Stimulated activated CD8-positive, alpha-beta memory T cell treated with anti-CD3 and anti-CD28 coated beads, Interleukin-12 subunit alpha, Interleukin-12 subunit beta, amount 100 ng/mL, for 4 hours (primary cell): Measurements from ENCODE around the gene HCN2.
"Not testable (repeated sequence)": the region's sequence is repeated elsewhere in the genome, so short reads cannot be mapped to it uniquely, and the experiment has no call there.

Experiments
- DNase-seq: peaks from one replicate; pipeline ENCODE4 v3.0.0-alpha.2; 2020; ENCODE audit warnings: low read depth

Gene HCN2

GRCh38 chr19:585551-586110 is 4.0 kb upstream of the HCN2 start:
- DNase-seq = no peak

GRCh38 chr19:588093-588740 is 1.5 kb upstream of the HCN2 start:
- peak; percentile 37 for DNase-seq

DNA sequence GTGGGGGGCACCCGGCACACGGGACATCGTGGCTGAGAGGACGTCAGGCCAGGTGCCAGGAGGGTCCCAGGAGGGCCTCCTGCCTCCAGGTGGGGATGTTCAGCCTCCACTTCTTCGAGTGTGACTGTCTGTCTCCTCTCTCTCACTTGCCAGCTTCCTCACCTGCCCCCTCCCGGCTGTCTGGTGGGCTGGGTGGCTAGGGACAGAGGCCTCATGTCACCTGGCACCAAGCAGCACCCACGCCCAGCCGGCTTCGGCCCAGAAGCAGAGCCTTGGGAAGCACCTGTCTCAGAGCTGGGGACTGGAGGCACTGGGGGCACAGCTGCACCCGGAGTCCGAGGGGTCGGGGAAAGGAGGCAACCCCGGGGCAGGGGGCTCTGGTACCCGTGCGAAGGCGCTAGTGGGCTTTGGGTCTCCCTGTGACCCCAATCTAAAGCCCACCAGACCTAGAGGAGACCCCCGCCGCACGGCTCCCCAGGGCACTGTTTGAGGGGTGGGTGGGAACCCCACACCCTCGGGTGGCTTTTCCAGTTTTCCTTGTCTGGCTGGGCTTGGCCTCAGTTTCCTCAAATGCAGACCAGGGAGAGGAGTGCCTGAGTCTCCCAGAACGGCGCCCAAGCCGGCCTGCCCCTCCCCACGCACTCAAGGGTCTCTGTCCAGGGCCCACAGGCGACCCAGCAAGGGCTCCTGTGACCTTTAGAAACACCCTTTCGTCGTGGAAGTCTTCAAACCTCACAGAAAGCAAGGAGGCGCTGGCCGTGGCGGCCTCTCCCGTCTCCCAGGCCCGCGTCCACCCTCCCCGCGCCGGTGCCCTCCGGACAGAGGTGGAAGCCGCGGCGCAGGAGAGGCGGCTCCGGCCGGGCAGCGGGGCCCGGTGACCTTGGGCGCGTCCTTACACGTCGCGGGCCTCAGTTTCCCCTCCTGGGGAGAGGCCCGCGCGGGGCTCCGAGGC is 664 bp upstream of the HCN2 start:
- DNase-seq = no peak

DNA sequence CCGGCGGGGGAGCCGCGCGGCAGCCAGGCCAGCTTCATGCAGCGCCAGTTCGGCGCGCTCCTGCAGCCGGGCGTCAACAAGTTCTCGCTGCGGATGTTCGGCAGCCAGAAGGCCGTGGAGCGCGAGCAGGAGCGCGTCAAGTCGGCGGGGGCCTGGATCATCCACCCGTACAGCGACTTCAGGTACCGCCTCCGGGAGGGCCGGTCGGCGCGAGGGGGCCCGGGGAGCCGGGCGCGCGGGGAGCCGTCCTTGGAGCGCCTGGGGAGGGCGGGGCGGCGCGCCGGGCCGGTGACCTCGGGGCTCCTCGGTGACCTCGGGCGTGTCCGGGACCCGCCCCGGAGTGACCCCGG is 690 bp downstream of the HCN2 start:
- no peak for DNase-seq

- DNase-seq = no peak
These were observed 1.0 kb downstream of the HCN2 start for GRCh38 chr19:590750-591098.

- DNase-seq = no peak
These were observed 1.6 kb downstream of the HCN2 start for GRCh38 chr19:591099-591958.

DNA sequence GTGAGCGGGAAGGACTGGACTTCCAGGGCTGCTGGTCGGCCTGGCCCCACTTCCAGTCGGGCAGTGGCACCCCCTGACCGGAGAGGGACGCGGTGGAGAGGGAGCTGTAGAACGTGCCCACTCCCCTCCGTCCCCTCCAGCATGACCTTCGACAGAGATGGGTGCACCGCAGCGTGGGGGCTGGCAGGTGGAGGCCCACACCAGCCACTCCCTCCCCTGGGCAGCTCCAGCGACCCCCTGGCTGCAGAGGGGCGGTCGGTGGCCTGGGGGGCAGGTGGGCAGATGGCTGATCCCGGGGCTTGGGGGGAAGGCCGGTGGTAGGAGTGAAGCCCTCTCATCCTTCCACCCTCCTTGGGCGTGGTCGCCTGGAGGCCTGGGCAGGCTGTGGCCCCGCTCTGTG is 2.4 kb downstream of the HCN2 start:
- DNase-seq = no peak

DNA sequence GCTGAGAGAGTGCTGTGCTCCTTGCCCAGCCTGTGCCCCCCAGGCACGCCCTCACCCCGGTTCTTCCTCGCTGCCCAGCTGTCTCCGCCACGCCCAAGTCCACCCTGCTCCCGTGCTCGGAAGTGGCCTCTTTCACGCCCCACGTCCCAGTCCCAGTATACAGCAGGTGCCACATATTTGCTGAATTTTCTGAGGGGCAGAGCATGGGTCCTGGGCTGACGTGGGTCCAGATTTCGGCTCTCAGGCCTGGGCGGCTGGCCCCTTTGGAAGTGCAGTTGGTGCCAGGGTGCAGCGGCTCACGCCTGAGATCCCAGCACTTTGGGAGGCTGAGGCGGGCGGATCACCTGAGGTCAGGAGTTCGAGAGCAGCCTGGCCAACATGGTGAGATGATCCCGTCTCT is 3.4 kb downstream of the HCN2 start:
- no peak for DNase-seq

DNA sequence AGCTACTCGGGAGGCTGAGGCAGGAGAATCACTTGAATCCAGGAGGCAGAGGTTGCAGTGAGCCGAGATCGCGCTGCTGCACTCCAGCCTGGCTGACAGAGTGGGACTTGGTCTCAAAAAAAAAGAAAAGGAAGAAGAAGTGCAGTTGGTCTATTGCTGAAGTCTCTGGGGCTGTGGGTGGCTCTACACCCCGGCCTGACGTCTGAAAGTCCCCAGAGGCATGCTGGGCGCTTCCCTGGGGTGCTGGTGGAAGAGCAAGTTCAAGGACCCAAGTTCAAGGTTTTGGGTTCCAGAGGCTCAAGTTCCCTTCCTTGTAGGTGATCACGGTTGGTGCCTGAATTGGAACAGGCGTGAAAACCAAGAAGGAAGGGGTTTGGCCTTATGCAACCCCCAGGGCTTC is 3.8 kb downstream of the HCN2 start:
- no peak for DNase-seq

GRCh38 chr19:594265-594870 is 4.7 kb downstream of the HCN2 start:
- no peak for DNase-seq

DNA sequence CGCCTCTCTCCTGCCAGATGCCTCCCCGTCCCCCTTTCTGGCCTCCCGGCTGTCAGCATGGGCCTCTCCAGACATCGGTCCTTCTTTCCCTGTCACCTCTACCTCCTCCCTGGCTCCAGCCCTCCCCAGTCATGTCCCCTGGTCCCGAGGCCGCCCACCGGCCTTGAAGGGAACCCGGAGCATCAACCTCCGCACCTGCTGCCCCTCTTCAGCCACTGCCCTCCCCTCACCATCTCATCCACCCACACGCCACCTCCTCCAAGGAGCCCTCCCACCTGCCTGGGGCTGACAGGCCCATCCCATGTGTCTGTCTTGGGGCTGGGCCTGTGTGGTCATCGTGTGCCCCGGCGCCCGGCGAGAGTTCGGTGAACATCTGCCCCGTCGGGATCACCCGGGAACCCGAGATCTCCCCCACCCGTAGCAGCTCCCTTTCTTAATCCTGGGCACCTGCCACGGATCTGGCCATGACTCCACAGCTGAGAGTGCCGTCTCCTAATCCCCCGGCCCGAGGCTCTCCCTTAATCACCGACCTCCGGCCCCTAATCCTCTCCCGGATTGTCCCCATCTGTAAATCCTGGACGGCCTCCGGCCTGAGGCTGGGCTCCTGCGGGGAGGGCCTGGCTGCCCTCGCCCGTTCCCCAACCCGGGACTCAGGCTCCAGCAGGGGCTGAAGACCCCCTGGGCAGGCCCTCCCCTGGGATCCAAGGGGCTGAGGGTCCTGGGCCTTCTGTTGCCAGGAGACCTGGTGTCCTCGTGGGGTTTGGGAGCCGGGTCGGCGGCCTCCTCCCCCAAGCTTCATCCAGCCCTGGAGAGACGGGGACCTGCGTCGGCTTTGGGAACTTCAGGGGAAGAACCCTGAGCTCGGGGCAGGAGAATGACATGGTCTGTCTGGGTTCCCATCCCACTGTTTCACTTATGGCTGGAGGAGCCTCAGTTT is 5.9 kb downstream of the HCN2 start:
- DNase-seq = no peak

DNA sequence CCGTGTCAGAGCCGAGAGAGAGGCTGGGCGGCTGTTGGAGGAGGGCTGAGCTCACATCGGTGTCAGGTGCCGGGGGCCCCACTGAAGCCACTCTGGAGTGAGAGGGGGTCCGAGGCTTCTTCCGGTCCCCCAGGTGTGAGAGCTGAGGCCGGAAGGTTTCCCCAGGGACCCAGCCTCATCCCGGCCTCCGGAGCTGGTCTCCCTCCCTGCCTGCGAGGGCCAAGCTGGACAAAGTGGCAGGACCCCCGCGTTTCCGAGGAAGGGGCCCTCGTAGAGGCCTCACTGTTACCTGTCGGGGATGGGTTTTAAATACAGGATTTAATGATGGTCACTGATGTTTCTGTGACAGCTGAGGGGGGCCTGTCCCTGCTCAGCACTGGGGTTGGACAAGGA is 6.6 kb downstream of the HCN2 start:
- no peak for DNase-seq

DNA sequence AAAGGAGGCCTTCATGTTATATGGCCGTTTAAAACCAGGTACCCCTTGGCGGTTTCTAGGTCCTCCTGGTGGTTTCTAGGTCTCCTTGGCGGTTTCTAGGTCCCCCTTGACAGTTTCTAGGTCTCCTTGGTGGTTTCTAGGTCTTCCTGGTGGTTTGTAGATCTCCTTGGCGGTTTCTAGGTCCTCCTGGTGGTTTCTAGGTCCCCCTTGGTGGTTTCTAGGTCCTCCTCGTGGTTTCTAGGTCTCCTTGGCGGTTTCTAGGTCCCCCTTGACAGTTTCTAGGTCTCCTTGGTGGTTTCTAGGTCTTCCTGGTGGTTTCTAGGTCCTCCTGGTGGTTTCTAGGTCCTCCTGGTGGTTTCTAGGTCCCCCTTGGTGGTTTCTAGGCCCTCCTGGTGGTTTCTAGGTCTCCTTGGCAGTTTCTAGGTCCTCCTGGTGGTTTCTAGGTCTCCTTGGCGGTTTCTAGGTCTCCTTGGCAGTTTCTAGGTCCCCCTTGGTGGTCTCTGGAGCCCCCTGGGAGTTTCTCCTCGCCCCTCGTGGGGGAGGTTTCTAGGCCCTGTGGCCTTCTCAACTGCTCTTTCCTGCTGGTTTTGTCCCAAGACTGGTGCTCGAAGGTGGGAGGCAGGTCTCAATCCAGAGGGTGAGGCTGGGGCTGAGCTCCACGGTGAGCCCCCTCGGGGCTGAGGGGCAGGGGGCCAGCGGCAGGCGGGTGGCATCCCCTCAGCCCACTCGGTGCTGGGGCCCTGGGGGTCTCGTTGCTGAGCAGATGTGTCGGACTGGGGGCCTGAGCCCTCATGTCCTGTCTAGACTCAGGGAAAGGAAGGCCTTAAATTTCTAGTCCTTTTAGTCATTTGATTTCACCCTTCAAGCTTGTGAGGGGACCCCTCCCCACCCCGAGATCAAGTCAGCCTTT is 8.0 kb downstream of the HCN2 start:
- DNase-seq = no peak

GRCh38 chr19:601310-601709 is 11.6 kb downstream of the HCN2 start:
- no peak for DNase-seq

DNA sequence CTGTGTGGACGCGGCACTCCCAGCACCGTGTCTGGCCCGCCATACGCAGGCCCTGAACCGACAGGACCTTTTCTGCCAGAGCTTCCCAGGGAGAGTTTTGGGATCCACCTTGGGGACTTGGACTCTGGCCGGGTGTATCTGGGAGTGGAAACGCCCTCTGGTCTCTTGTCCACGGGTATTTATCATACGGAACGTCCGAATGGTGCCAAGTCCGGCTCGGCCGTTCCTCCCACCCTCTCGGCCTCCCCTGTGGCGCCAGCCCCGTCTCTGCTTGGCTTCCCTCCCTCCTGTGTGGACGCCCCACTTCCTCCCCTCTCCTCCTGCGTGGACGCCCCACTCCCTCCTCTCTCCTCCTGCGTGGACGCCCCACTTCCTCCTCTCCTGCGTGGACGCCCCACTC is 12.1 kb downstream of the HCN2 start:
- no peak for DNase-seq

DNA sequence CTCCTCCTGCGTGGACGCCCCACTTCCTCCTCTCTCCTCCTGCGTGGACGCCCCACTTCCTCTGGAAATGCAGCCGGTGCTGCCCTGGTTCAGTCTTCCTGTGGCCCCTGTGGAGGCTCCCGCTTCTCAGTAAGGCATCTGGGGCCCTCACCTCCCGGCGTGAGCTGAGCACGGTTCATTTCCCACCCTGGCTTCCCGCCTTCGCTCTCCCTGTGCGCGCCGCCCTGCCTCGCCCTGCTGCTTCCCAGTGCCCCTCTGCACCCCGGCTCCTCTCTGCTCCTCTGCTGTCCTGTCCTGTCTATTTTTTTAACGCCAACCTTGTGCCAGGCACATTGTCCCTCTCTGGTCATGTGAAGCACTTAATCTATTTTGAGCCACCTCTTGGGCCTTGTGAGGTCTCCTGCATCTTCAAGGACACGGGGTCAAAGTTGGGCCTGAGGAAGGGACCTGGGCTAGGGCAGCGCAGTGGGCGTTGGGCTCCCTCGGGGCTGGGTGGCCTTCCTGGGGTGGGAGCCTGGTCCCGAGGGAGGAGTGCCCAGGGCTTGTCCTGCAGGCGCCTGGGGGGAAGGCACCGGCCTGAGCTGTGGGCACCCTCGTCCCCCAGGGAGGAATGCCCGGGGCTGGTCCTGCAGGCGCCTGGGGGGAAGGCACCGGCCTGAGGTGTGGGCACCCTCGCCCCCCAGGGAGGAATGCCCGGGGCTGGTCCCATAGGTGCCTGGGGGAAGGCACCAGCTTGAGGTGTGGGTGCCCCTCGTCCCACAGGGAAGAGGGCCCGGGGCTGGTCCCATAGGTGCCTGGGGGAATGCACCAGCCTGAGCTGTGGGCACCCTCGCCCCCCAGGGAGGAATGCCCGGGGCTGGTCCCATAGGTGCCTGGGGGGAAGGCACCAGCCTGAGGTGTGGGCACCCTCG is 13.0 kb downstream of the HCN2 start:
- DNase-seq = no peak

GRCh38 chr19:603302-603639 is 13.6 kb downstream of the HCN2 start:
- not testable (repeated sequence) for DNase-seq

GRCh38 chr19:603779-604178 is 14.1 kb downstream of the HCN2 start:
- not testable (repeated sequence) for DNase-seq

DNA sequence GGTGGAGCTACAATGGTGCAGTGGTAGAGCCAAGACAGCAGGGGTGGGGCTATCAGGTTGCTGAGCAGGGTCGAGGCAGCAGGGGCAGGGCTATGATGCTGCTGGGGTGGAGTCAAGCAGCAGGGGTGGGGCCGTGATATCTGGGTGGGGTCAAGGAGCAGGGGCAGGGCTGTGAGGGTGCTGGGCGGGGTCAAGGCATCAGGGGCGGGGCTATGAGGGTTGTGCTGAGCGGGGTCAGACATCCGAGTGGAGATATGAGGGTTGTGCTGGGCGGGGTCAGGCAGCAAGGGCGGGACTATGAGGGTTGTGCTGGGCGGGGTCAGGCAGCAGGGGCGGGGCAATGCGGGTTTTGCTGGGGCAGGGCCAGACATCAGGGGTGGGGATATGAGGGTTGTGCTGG is 14.7 kb downstream of the HCN2 start:
- DNase-seq = no peak
